Astrocyte (in vitro differentiated cells and primary cell): ENCODE results near the gene HECA. TPM values are rescaled to one million over a fixed set of nuclear protein-coding genes. Genes with fewer than 3 reads are reported as not detected.

Source experiments
- DNase-seq: peaks from one replicate; pipeline ENCODE4 v3.0.0-alpha.2; 2010; ENCODE audit warnings: low read depth
- FAIRE-seq: peaks from 2 replicates; lab custom pipeline; 2011; peaks lifted over from hg19 to GRCh38; lab: Jason Lieb, UNC
- H2AFZ ChIP-seq: 2 replicates; pipeline ENCODE4 v1.6.0; 2012; ENCODE audit warnings: low read depth, low read length, inconsistent platforms
- H3K27ac ChIP-seq: 2 replicates; pipeline ENCODE4 v1.5.1; 2011; ENCODE audit warnings: low read depth, low read length, inconsistent platforms
- H3K27me3 ChIP-seq: 2 replicates; pipeline ENCODE4 v1.6.0; 2011; ENCODE audit warnings: low read length, inconsistent platforms; ENCODE audit not compliant: insufficient read depth
- H3K36me3 ChIP-seq: 2 replicates; pipeline ENCODE4 v1.5.1; 2011; ENCODE audit warnings: low read length, inconsistent platforms; ENCODE audit not compliant: insufficient read depth
- H3K4me1 ChIP-seq: 2 replicates; pipeline ENCODE4 v1.5.1; 2011; ENCODE audit warnings: low read length, inconsistent platforms; ENCODE audit not compliant: insufficient read depth
- H3K4me2 ChIP-seq: 2 replicates; pipeline ENCODE4 v1.6.0; 2012; ENCODE audit warnings: low read length, inconsistent platforms
- H3K4me3 ChIP-seq: 2 replicates; pipeline ENCODE4 v1.5.1; 2011; ENCODE audit warnings: low read depth, mild to moderate bottlenecking, low read length, inconsistent platforms; ENCODE audit not compliant: insufficient read depth
- H3K79me2 ChIP-seq: 2 replicates; pipeline ENCODE4 v1.6.0; 2012; ENCODE audit warnings: mild to moderate bottlenecking, low read length, inconsistent platforms; ENCODE audit not compliant: insufficient read depth
- H3K9ac ChIP-seq: 2 replicates; pipeline ENCODE4 v1.6.0; 2012; ENCODE audit warnings: mild to moderate bottlenecking, low read length, inconsistent platforms
- H3K9me3 ChIP-seq: 2 replicates; pipeline ENCODE4 v1.5.1; 2012; ENCODE audit warnings: low read depth, mild to moderate bottlenecking, low read length, inconsistent platforms; ENCODE audit not compliant: insufficient read depth
- H4K20me1 ChIP-seq: 2 replicates; pipeline ENCODE4 v1.6.0; 2012; ENCODE audit warnings: low read length, inconsistent platforms; ENCODE audit not compliant: insufficient read depth
- H3K27ac Mint-ChIP-seq: one replicate; pipeline ENCODE4 v1.8.0; 2021; ENCODE audit warnings: mild to moderate bottlenecking, mixed read lengths; ENCODE audit not compliant: unreplicated experiment
- H3K27me3 Mint-ChIP-seq: one replicate; pipeline ENCODE4 v1.8.0; 2021; ENCODE audit warnings: low read depth, mixed read lengths; ENCODE audit not compliant: unreplicated experiment
- H3K36me3 Mint-ChIP-seq: one replicate; pipeline ENCODE4 v1.8.0; 2021; ENCODE audit warnings: low read depth, mixed read lengths; ENCODE audit not compliant: unreplicated experiment
- H3K4me1 Mint-ChIP-seq: one replicate; pipeline ENCODE4 v1.8.0; 2021; ENCODE audit warnings: low read depth, mixed read lengths; ENCODE audit not compliant: unreplicated experiment
- H3K4me3 Mint-ChIP-seq: one replicate; pipeline ENCODE4 v1.8.0; 2021; ENCODE audit warnings: mild to moderate bottlenecking, moderate library complexity, mixed read lengths; ENCODE audit not compliant: unreplicated experiment
- H3K9me3 Mint-ChIP-seq: one replicate; pipeline ENCODE4 v1.8.0; 2021; ENCODE audit warnings: mild to moderate bottlenecking, mixed read lengths; ENCODE audit not compliant: unreplicated experiment
- CTCF ChIP-seq: IDR thresholded peaks from 2 replicates; pipeline ENCODE4 v1.5.1; 2011; ENCODE audit warnings: low read depth, mild to moderate bottlenecking, inconsistent platforms, low read length, moderate library complexity; ENCODE audit not compliant: insufficient read depth
- EZH2 ChIP-seq: IDR thresholded peaks from 2 replicates; pipeline ENCODE4 v1.6.1; 2012; ENCODE audit warnings: mild to moderate bottlenecking, low read length, inconsistent platforms; ENCODE audit not compliant: insufficient read depth
- total RNA-seq: library from RNA; stranded (reverse); gene quantifications from 2 replicates; pipeline ENCODE4 v1.2.1, GENCODE V29; 2021

HECA gene
- total RNA-seq, 1 donor from 2014 or later: 11.1 TPM

- DNase-seq (peak; percentile 83), FAIRE-seq (no peak)
- no peaks in the 10 kb centered on the region for H3K36me3 ChIP-seq
- peak overlapping the region; percentile 15 for H3K4me2 ChIP-seq
- H2AFZ ChIP-seq: no peak overlapping the region
- Mint-ChIP-seq H3K4me3 (no peak overlapping the region), H3K27ac (no peak overlapping the region), H3K4me1 (peaks cover 22% of the 10 kb centered on the region), H3K27me3 (peaks cover 5% of the 10 kb centered on the region), H3K9me3 (no peaks in the 10 kb centered on the region), H3K36me3 (no peaks in the 10 kb centered on the region)
- no peaks in the 10 kb centered on the region for H4K20me1 ChIP-seq
- H3K9me3 ChIP-seq: no peaks in the 10 kb centered on the region
- no peak overlapping the region for H3K9ac ChIP-seq
- no peak overlapping the region for H3K27ac ChIP-seq
- TF ChIP-seq EZH2 (no peak), CTCF (no peak)
- H3K4me3 ChIP-seq: no peak overlapping the region
- no peaks in the 10 kb centered on the region for H3K27me3 ChIP-seq
- H3K79me2 ChIP-seq: no peaks in the 10 kb centered on the region
- peaks cover 11% of the 10 kb centered on the region for H3K4me1 ChIP-seq
Observed at GRCh38 chr6:139126255-139126654, 8.6 kb upstream of the HECA start.

GRCh38 chr6:139126931-139127330 is 7.9 kb upstream of the HECA start:
- Histone ChIP-seq H3K4me2 (no peak overlapping the region), H2AFZ (no peak overlapping the region), H3K4me3 (no peak overlapping the region), H3K27me3 (no peaks in the 10 kb centered on the region), H3K36me3 (no peaks in the 10 kb centered on the region), H3K4me1 (peaks cover 11% of the 10 kb centered on the region), H3K79me2 (no peaks in the 10 kb centered on the region), H3K27ac (no peak overlapping the region), H3K9me3 (no peaks in the 10 kb centered on the region), H3K9ac (no peak overlapping the region), H4K20me1 (no peaks in the 10 kb centered on the region)
- FAIRE-seq (no peak), DNase-seq (no peak)
- H3K9me3 Mint-ChIP-seq: no peaks in the 10 kb centered on the region
- TF ChIP-seq CTCF (no peak), EZH2 (no peak)
- no peak overlapping the region for H3K27ac Mint-ChIP-seq
- no peaks in the 10 kb centered on the region for H3K36me3 Mint-ChIP-seq
- no peak overlapping the region for H3K4me3 Mint-ChIP-seq
- H3K27me3 Mint-ChIP-seq: peaks cover 7% of the 10 kb centered on the region
- H3K4me1 Mint-ChIP-seq: peaks cover 22% of the 10 kb centered on the region

GRCh38 chr6:139129284-139129683 is 5.6 kb upstream of the HECA start:
- Mint-ChIP-seq H3K27me3 (peaks cover 18% of the 10 kb centered on the region), H3K4me3 (no peak overlapping the region), H3K9me3 (no peaks in the 10 kb centered on the region), H3K4me1 (peaks cover 22% of the 10 kb centered on the region), H3K36me3 (no peaks in the 10 kb centered on the region), H3K27ac (no peak overlapping the region)
- Histone ChIP-seq H3K9ac (no peak overlapping the region), H2AFZ (no peak overlapping the region), H3K27ac (no peak overlapping the region), H3K4me3 (no peak overlapping the region), H4K20me1 (no peaks in the 10 kb centered on the region), H3K4me1 (peaks cover 11% of the 10 kb centered on the region), H3K79me2 (no peaks in the 10 kb centered on the region), H3K27me3 (no peaks in the 10 kb centered on the region), H3K4me2 (no peak overlapping the region), H3K36me3 (no peaks in the 10 kb centered on the region), H3K9me3 (no peaks in the 10 kb centered on the region)
- FAIRE-seq: no peak
- DNase-seq: peak; percentile 75
- TF ChIP-seq EZH2 (no peak), CTCF (no peak)
